Lower leg skin (tissue), 3 donors: Measurements from ENCODE around the gene FAM174A.

Source experiments
- POLR2A ChIP-seq, 2 donors: fragments of 450-650 bp; IDR thresholded peaks; one replicate each; pipeline ENCODE4 v1.6.1; 2016 to 2017; ENCODE audit warnings: antibody characterized with exemption in 2 of 2, mild to moderate bottlenecking in 1 of 2, moderate library complexity in 1 of 2
- TF ChIP-seq, protein P1 (sequence below), 3 donors: fragments of 450-650 bp; IDR thresholded peaks; one replicate each; pipeline ENCODE4 v1.5.1; 2016; ENCODE audit warnings: antibody characterized with exemption in 3 of 3, mild to moderate bottlenecking in 3 of 3, moderate library complexity in 2 of 3

DNA sequence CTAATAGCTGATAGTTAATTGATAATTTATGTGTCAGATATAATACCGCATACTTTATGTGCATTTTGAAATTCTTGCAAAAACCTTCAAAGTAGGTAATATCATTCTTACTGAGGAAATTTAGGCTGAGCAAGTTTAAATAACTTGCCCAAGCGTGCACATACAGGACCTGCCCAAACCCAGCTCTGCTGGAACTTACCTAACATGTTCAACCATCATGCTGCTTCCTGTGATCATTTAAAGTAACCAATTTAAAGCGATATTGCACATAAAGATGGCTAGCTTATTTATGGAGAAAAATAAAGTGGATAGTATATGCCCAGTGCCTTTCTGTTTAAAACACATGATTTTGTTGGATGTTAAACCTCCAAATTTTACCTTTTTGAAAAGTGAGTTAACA is 4.3 kb downstream of the FAM174A start:
- TF ChIP-seq, protein P1, sequence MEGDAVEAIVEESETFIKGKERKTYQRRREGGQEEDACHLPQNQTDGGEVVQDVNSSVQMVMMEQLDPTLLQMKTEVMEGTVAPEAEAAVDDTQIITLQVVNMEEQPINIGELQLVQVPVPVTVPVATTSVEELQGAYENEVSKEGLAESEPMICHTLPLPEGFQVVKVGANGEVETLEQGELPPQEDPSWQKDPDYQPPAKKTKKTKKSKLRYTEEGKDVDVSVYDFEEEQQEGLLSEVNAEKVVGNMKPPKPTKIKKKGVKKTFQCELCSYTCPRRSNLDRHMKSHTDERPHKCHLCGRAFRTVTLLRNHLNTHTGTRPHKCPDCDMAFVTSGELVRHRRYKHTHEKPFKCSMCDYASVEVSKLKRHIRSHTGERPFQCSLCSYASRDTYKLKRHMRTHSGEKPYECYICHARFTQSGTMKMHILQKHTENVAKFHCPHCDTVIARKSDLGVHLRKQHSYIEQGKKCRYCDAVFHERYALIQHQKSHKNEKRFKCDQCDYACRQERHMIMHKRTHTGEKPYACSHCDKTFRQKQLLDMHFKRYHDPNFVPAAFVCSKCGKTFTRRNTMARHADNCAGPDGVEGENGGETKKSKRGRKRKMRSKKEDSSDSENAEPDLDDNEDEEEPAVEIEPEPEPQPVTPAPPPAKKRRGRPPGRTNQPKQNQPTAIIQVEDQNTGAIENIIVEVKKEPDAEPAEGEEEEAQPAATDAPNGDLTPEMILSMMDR (IDR thresholded peaks at IDR 0.05), result no peak
- no peak for TF ChIP-seq POLR2A (IDR thresholded peaks at IDR 0.05)
